K562 (cell line): Measurements from ENCODE around the gene PPIL6. TPM values are rescaled to one million over a fixed set of nuclear protein-coding genes. Genes with fewer than 3 reads are reported as not detected.

Source experiments
- ATAC-seq: fragments of 200-7000 bp; cut with Tn5 transposase; 3 replicates; pipeline ENCODE4 v1.9.1; 2020; ENCODE audit warnings: moderate library complexity
- BruUV-seq: library from RNA; stranded (reverse); fragments of 400-500 nt; replicated peaks from 2 replicates; lab custom pipeline; 2021; lab: Mats Ljungman, UMichigan
- CTCF ChIA-PET: fragments of 300-600 bp; formaldehyde crosslinking; extraction: SDS; loops from one replicate; lab custom pipeline; 2021; ENCODE audit warnings: low intra/inter-chr PET ratio; lab: Yijun Ruan, JAX
- POLR2A ChIA-PET: fragments of 300-600, 350-650 bp; sonication (Branson Sonifier 250); formaldehyde crosslinking; extraction: SDS; loops from one replicate; lab custom pipeline; 2021; ENCODE audit warnings: antibody characterized with exemption, inconsistent platforms; lab: Yijun Ruan, JAX
- DNase-seq, 4 experiments: peaks; one replicate each; pipeline versions ENCODE4 v3.0.0 to v3.0.0-alpha.2; 2011 to 2018; ENCODE audit warnings: low spot score in 3 of 4, mixed read lengths in 3 of 4; ENCODE audit errors: extremely low read depth in 1 of 4
- FAIRE-seq: peaks from 2 replicates; lab custom pipeline; 2011; peaks lifted over from hg19 to GRCh38; lab: Jason Lieb, UNC
- H2AFZ ChIP-seq: 2 replicates; pipeline ENCODE4 v1.6.0; 2011; ENCODE audit warnings: low read depth, low read length, control low read depth, inconsistent platforms
- H3K27ac ChIP-seq: fragments of 200-600 bp; 3 replicates; pipeline ENCODE4 v1.8.0; 2011; ENCODE audit warnings: low read depth, mild to moderate bottlenecking, control low read depth, inconsistent platforms, low read length, moderate library complexity, mixed read lengths; ENCODE audit errors: extremely low read depth
- H3K27me3 ChIP-seq, 2 experiments: fragments of 300-600 bp in 1 of 2; 2 replicates in 1 of 2; 3 replicates in 1 of 2; pipeline versions ENCODE4 v1.6.0 to v1.8.0; 2011; ENCODE audit warnings: inconsistent platforms in 2 of 2, low read length in 2 of 2, mild to moderate bottlenecking in 1 of 2, mixed read lengths in 1 of 2, moderate library complexity in 1 of 2; ENCODE audit not compliant: control insufficient read depth in 2 of 2, insufficient read depth in 2 of 2
- H3K36me3 ChIP-seq: fragments of 300-600 bp; 3 replicates; pipeline ENCODE4 v1.8.0; 2011; ENCODE audit warnings: mild to moderate bottlenecking, low read length, inconsistent platforms; ENCODE audit not compliant: control insufficient read depth, insufficient read depth
- H3K4me1 ChIP-seq, 2 experiments: fragments of 200-600 bp in 1 of 2; replicated peaks in 1 of 2; 2 replicates in 1 of 2; 3 replicates in 1 of 2; pipeline versions ENCODE4 v1.5.1 to v1.8.0; 2011; ENCODE audit warnings: inconsistent platforms in 2 of 2, low read length in 2 of 2, mild to moderate bottlenecking in 1 of 2, mixed read lengths in 1 of 2, moderate library complexity in 1 of 2; ENCODE audit not compliant: control insufficient read depth in 2 of 2, insufficient read depth in 2 of 2
- H3K4me2 ChIP-seq: 2 replicates; pipeline ENCODE4 v1.6.1; 2011; ENCODE audit warnings: low read length, control low read depth, inconsistent platforms, mixed read lengths; ENCODE audit not compliant: insufficient read depth
- H3K4me3 ChIP-seq: fragments of 200-600 bp; sonication (generic), shearing (Covaris generic); 2 replicates; pipeline ENCODE4 v1.5.1; 2016; ENCODE audit warnings: control low read depth, inconsistent platforms
- H3K79me2 ChIP-seq: fragments of 200-600 bp; 3 replicates; pipeline ENCODE4 v1.8.0; 2011; ENCODE audit warnings: low read length, inconsistent platforms; ENCODE audit not compliant: control insufficient read depth, insufficient read depth
- H3K9ac ChIP-seq, 2 experiments: 2 replicates each; pipeline versions ENCODE4 v1.6.0 to v1.6.1; 2011; ENCODE audit warnings: low read depth in 2 of 2, low read length in 2 of 2, control low read depth in 1 of 2, inconsistent platforms in 1 of 2, mild to moderate bottlenecking in 1 of 2, mixed read lengths in 1 of 2; ENCODE audit not compliant: insufficient read depth in 1 of 2
- H3K9me1 ChIP-seq: one replicate; pipeline ENCODE4 v1.6.0; 2011; ENCODE audit warnings: inconsistent platforms, mild to moderate bottlenecking, low read length, moderate library complexity; ENCODE audit not compliant: control insufficient read depth, insufficient read depth
- H3K9me3 ChIP-seq: replicated peaks from 2 replicates; pipeline ENCODE4 v1.5.1; 2011; ENCODE audit warnings: low read depth, low read length, inconsistent platforms; ENCODE audit not compliant: control insufficient read depth, insufficient read depth
- H4K20me1 ChIP-seq: replicated peaks from 2 replicates; pipeline ENCODE4 v1.6.1; 2011; ENCODE audit warnings: low read length, inconsistent platforms, mixed read lengths; ENCODE audit not compliant: control insufficient read depth, insufficient read depth
- AFF1 ChIP-seq, 2 experiments: fragments of 450-650 bp; IDR thresholded peaks; 2 replicates each; pipeline ENCODE4 v1.6.1; 2018; ENCODE audit warnings: mild to moderate bottlenecking in 2 of 2, low read depth in 1 of 2; ENCODE audit not compliant: partially characterized antibody in 2 of 2
- ATF1 ChIP-seq, 2 experiments: fragments of 450-650 bp in 1 of 2; IDR thresholded peaks; 2 replicates each; pipeline ENCODE4 v1.6.1; 2016; ENCODE audit warnings: missing compliant biosample characterization in 1 of 2, missing genetic modification characterization in 1 of 2
- FOXA1 ChIP-seq: fragments of 450-650 bp; IDR thresholded peaks from 2 replicates; pipeline ENCODE4 v1.6.1; 2016; ENCODE audit warnings: mild to moderate bottlenecking, borderline replicate concordance
- NRF1 ChIP-seq, 2 experiments: fragments of 450-650 bp; IDR thresholded peaks in 1 of 2; conservative IDR thresholded peaks in 1 of 2; 2 replicates each; pipeline ENCODE4 v1.6.1; 2014; ENCODE audit warnings: mild to moderate bottlenecking in 2 of 2
- ZNF224 ChIP-seq: sonication (generic); formaldehyde crosslinking; IDR thresholded peaks from 2 replicates; pipeline ENCODE4 v1.8.0; 2022; ENCODE audit warnings: mild to moderate bottlenecking, missing genetic modification reagents
- ZNF583 ChIP-seq: fragments of 250-450 bp; sonication (Bioruptor Pico); IDR thresholded peaks from 2 replicates; pipeline ENCODE4 v1.4.0; 2020
- WGBS: fragments of 100-300 bp; shearing (Covaris generic); methylation state at CpG from one replicate; pipeline ENCODE4 v1.1.6; 2016; ENCODE audit warnings: low coverage, mixed read lengths; ENCODE audit not compliant: insufficient coverage; ENCODE audit errors: missing lambda C conversion rate; 5-methylcytosine and 5-hydroxymethylcytosine counted together
- in situ Hi-C: fragments of 300-500 bp; cut with MboI; formaldehyde crosslinking; loops from 4 replicates; pipeline ENCODE4 v1.15.0; 2018; ENCODE audit warnings: inconsistent platforms, mixed read lengths
- intact Hi-C: fragments of 100-400 bp; cut with micrococcal nuclease; formaldehyde crosslinking; loops from 2 replicates; pipeline ENCODE4 v1.14.2; 2022
- polyA plus RNA-seq, 8 experiments: library from polyadenylated mRNA; depleted of rRNA in 4 of 8; stranded (reverse) in 5 of 8; unstranded in 3 of 8; fragments of >200 nt; fragmentation: Nextera tagmentation in 2 of 8; fragmentation: Illumina TruSeq in 1 of 8; extraction: Ambion mirVana in 2 of 8; extraction: Trizol in 1 of 8; gene quantifications; 2 replicates each; pipeline versions ENCODE4 v1.2.1 to v1.2.3, GENCODE V29; 2011 to 2014; ENCODE audit warnings: inconsistent platforms in 1 of 8, missing spikeins in 1 of 8
- total RNA-seq, 7 experiments: library from RNA; depleted of rRNA in 6 of 7; stranded (reverse); fragments of >200 nt in 6 of 7; fragmentation: Illumina TruSeq in 2 of 7; extraction: Trizol in 2 of 7; gene quantifications; 2 replicates each; pipeline versions ENCODE4 v1.2.1 to v1.2.3, GENCODE V29; 2011 to 2021; ENCODE audit warnings: low replicate concordance in 1 of 7
- TF ChIP-seq, protein P1 (sequence below), 2 experiments: fragments of 450-650 bp in 1 of 2; sonication (generic) in 1 of 2; formaldehyde crosslinking in 1 of 2; IDR thresholded peaks; 2 replicates each; pipeline versions ENCODE4 v1.7.1 to v1.9.0; 2016 to 2022; ENCODE audit warnings: inconsistent platforms in 1 of 2, mild to moderate bottlenecking in 1 of 2, missing genetic modification reagents in 1 of 2

PPIL6 gene
- total and polyA plus RNA-seq, 9 of the 15 experiments (the other 6 are each of a cell fraction or from before 2014, with no cell fraction given), result 0.03 to 0.98 (median 0.41) TPM; not detected in 1

DNA sequence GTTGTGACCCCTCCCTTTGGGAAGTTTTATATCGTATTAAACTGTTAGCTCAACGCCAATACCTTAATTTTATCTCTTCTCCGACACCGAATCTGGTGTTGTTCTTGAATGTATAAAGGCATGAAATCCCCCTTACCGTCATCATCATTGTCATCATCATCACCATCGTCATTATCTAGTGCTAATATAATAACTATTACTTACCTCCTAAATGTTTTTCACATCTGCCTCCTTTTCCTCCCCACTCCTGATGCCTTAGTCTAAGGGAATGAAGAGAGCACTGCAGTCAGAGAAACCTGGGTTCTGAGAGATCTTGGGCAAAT is 43.3 kb upstream of the PPIL6 start:
- in situ Hi-C loops (no loop called here), intact Hi-C loops (no loop called here)
- Histone ChIP-seq H3K36me3 (peaks cover 27% of the 10 kb centered on the region), H3K9me3 (no peaks in the 10 kb centered on the region), H3K4me1 (peaks cover 22 to 26% of the 10 kb centered on the region in 2 experiments), H3K27me3 (no peaks in the 10 kb centered on the region), H3K4me2 (peak overlapping the region; percentile 88), H2AFZ (peak overlapping the region; percentile 98), H3K4me3 (peak overlapping the region; percentile 40), H3K27ac (no peak overlapping the region), H3K9me1 (no peaks in the 10 kb centered on the region), H3K9ac (peak overlapping the region; percentile 57 to 66; a peak in 3 of 4 replicates), H4K20me1 (no peaks in the 10 kb centered on the region), H3K79me2 (peaks cover 41% of the 10 kb centered on the region)
- FAIRE-seq, result no peak
- no peak for DNase-seq
- 0% methylated on average over 6 of the region's 6 CpGs for WGBS
- TF ChIP-seq, protein P1, sequence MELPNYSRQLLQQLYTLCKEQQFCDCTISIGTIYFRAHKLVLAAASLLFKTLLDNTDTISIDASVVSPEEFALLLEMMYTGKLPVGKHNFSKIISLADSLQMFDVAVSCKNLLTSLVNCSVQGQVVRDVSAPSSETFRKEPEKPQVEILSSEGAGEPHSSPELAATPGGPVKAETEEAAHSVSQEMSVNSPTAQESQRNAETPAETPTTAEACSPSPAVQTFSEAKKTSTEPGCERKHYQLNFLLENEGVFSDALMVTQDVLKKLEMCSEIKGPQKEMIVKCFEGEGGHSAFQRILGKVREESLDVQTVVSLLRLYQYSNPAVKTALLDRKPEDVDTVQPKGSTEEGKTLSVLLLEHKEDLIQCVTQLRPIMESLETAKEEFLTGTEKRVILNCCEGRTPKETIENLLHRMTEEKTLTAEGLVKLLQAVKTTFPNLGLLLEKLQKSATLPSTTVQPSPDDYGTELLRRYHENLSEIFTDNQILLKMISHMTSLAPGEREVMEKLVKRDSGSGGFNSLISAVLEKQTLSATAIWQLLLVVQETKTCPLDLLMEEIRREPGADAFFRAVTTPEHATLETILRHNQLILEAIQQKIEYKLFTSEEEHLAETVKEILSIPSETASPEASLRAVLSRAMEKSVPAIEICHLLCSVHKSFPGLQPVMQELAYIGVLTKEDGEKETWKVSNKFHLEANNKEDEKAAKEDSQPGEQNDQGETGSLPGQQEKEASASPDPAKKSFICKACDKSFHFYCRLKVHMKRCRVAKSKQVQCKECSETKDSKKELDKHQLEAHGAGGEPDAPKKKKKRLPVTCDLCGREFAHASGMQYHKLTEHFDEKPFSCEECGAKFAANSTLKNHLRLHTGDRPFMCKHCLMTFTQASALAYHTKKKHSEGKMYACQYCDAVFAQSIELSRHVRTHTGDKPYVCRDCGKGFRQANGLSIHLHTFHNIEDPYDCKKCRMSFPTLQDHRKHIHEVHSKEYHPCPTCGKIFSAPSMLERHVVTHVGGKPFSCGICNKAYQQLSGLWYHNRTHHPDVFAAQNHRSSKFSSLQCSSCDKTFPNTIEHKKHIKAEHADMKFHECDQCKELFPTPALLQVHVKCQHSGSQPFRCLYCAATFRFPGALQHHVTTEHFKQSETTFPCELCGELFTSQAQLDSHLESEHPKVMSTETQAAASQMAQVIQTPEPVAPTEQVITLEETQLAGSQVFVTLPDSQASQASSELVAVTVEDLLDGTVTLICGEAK (IDR thresholded peaks at IDR 0.05), result 0 out of 2 replicates have a peak, but pooled peaks have one; percentile 38
- TF ChIP-seq, protein P1 (CRISPR knock-in tag; IDR thresholded peaks at IDR 0.05), result no peak
- 0 out of 2 replicates have a peak, but pooled peaks have one; percentile 2 for TF ChIP-seq FOXA1
- no peak for TF ChIP-seq ZNF583 (CRISPR knock-in tag)
- TF ChIP-seq NRF1 (conservative IDR thresholded peaks at IDR 0.05 in 1 of 2, IDR thresholded peaks at IDR 0.05 in 1 of 2), result 0 out of 4 replicates have a peak, but pooled peaks of 1 of the 2 experiments have one; percentile 12
- peak in 1 of 2 experiments; percentile 30 for TF ChIP-seq AFF1 (IDR thresholded peaks at IDR 0.05; ENCODE audit: low read depth in 1 of 2, partially characterized antibody in 2 of 2)
- TF ChIP-seq ZNF224 (CRISPR knock-in tag), result no peak
- TF ChIP-seq ATF1 (CRISPR knock-in tag; IDR thresholded peaks at IDR 0.05), result no peak
- TF ChIP-seq ATF1 (tag; IDR thresholded peaks at IDR 0.05), result peak; percentile 42
- ATAC-seq, result no peak
- no TSS peak for BruUV-seq
- CTCF ChIA-PET, result no interaction called here
- POLR2A ChIA-PET, result interaction anchor here (1.7 kb wide), 1 partner anchor 23 kb away, joined by 5 read pairs; no protein-coding TSS in a partner anchor
